Body of pancreas (tissue), 4 donors: ENCODE results near the gene ACVRL1.

Experiments used
- CTCF ChIP-seq, 7 experiments: fragments of 450-650 bp in 4 of 7; fragments of 200-600 bp in 3 of 7; sonication (generic) in 3 of 7; IDR thresholded peaks; one replicate each; pipeline ENCODE4 v1.5.1; 2016 to 2019; ENCODE audit warnings: antibody characterized with exemption in 7 of 7
- POLR2A ChIP-seq, 3 donors: fragments of 450-650 bp; IDR thresholded peaks; one replicate each; pipeline ENCODE4 v1.6.1; 2016; ENCODE audit warnings: antibody characterized with exemption in 3 of 3, mild to moderate bottlenecking in 2 of 3

GRCh38 chr12:51868821-51869495 lies 38.3 kb upstream of the ACVRL1 start:
- TF ChIP-seq CTCF (IDR thresholded peaks at IDR 0.05), result no peak
- TF ChIP-seq POLR2A (IDR thresholded peaks at IDR 0.05), result no peak
